Measurements from ENCODE around the gene POP5.

DNA sequence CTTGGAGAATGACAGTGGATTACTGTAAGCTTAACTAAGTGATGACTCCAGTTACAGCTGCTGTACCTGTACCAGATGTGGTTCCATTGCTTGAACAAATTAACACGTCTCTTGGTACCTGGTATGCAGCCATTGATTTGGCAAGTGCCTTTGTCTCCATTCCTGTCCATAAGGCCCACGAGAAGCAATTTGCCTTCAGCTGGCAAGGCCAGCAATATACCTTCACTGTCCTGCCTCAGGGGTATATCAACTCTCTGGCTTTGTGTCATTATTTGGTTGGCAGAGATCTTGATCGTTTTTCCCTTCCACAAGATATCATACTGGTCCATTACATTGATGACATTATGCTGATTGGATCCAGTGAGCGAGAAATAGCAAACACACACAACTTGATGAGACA lies 29.4 kb upstream of the POP5 start:
- TF ChIP-seq EZH2phosphoT487 (IDR thresholded peaks at IDR 0.05; ENCODE audit: insufficient read depth, low read depth): no peak
- TF ChIP-seq EZH2 (IDR thresholded peaks at IDR 0.05; ENCODE audit: insufficient read depth, poor library complexity, severe bottlenecking): no peak

Data from GM23248 (cell line).